ENCODE results near the gene IGIP.

- TF ChIP-seq, protein P1, sequence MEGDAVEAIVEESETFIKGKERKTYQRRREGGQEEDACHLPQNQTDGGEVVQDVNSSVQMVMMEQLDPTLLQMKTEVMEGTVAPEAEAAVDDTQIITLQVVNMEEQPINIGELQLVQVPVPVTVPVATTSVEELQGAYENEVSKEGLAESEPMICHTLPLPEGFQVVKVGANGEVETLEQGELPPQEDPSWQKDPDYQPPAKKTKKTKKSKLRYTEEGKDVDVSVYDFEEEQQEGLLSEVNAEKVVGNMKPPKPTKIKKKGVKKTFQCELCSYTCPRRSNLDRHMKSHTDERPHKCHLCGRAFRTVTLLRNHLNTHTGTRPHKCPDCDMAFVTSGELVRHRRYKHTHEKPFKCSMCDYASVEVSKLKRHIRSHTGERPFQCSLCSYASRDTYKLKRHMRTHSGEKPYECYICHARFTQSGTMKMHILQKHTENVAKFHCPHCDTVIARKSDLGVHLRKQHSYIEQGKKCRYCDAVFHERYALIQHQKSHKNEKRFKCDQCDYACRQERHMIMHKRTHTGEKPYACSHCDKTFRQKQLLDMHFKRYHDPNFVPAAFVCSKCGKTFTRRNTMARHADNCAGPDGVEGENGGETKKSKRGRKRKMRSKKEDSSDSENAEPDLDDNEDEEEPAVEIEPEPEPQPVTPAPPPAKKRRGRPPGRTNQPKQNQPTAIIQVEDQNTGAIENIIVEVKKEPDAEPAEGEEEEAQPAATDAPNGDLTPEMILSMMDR (IDR thresholded peaks at IDR 0.05 in 8 of 11, conservative IDR thresholded peaks at IDR 0.05 in 3 of 11): no peak
- TF ChIP-seq POLR2A (IDR thresholded peaks at IDR 0.05): no peak
- TF ChIP-seq POLR2AphosphoS5 (IDR thresholded peaks at IDR 0.05): no peak
Measured at GRCh38 chr5:140162275-140162674, 36.5 kb downstream of the IGIP start.

All from spleen (tissue), 7 donors.